SHP77 (cell line): ENCODE data around the gene GRSF1.
"Not testable (repeated sequence)": the region's sequence is repeated elsewhere in the genome, so short reads cannot be mapped to it uniquely, and the experiment has no call there.

Source experiments
- DNase-seq, 2 experiments: peaks; one replicate each; lab custom pipeline; 2025; lab: John Stamatoyannopoulos, UW

Gene GRSF1

GRCh38 chr4:70833675-70834074, 6.0 kb downstream of the GRSF1 start:
- no peak for DNase-seq

- DNase-seq: no peak
Measured at GRCh38 chr4:70831293-70831692, 8.4 kb downstream of the GRSF1 start.

GRCh38 chr4:70830054-70830453, 9.6 kb downstream of the GRSF1 start:
- DNase-seq: no peak

- DNase-seq: no peak
Measured at GRCh38 chr4:70829492-70829891, 10.2 kb downstream of the GRSF1 start.

- no peak for DNase-seq
Measured at GRCh38 chr4:70829015-70829414, 10.7 kb downstream of the GRSF1 start.

- no peak for DNase-seq
Measured at GRCh38 chr4:70818921-70819320, 20.8 kb downstream of the GRSF1 start.

GRCh38 chr4:70818173-70818855, 21.4 kb downstream of the GRSF1 start:
- no peak for DNase-seq

- DNase-seq: no peak
Measured at GRCh38 chr4:70816894-70817293, 22.8 kb downstream of the GRSF1 start.

GRCh38 chr4:70815370-70815769, 24.3 kb downstream of the GRSF1 start:
- DNase-seq: no peak

GRCh38 chr4:70808151-70808550, 31.5 kb downstream of the GRSF1 start:
- DNase-seq: no peak

- peak in 1 of 2 experiments; percentile 25 for DNase-seq
Measured at GRCh38 chr4:70802928-70803580, 36.6 kb downstream of the GRSF1 start.

- DNase-seq: no peak
Measured at GRCh38 chr4:70801265-70801809, 38.4 kb downstream of the GRSF1 start.

- DNase-seq: no peak
Measured at GRCh38 chr4:70793626-70794025, 46.1 kb downstream of the GRSF1 start.

GRCh38 chr4:70788733-70789132, 51.0 kb downstream of the GRSF1 start:
- no peak for DNase-seq

GRCh38 chr4:70787496-70787895, 52.2 kb downstream of the GRSF1 start:
- DNase-seq: no peak

- DNase-seq: no peak
Measured at GRCh38 chr4:70783096-70783495, 56.6 kb downstream of the GRSF1 start.

GRCh38 chr4:70778888-70779422, 60.7 kb downstream of the GRSF1 start:
- DNase-seq: no peak

GRCh38 chr4:70772929-70773555, 66.6 kb downstream of the GRSF1 start:
- DNase-seq: no peak

GRCh38 chr4:70769396-70769795, 70.3 kb downstream of the GRSF1 start:
- not testable (repeated sequence) for DNase-seq

- no peak for DNase-seq
Measured at GRCh38 chr4:70768301-70768948, 71.3 kb downstream of the GRSF1 start.
